HepG2 (cell line): ENCODE data around the gene TNXB. TPM values are rescaled to one million over a fixed set of nuclear protein-coding genes. Genes with fewer than 3 reads are reported as not detected.

Experiments
- ATF7 ChIP-seq, 2 experiments: fragments of 450-650 bp in 1 of 2; sonication (generic) in 1 of 2; formaldehyde crosslinking in 1 of 2; IDR thresholded peaks; 2 replicates each; pipeline versions ENCODE4 v1.4.0 to v1.6.1; 2016 to 2020; ENCODE audit warnings: antibody characterized with exemption in 1 of 2, mild to moderate bottlenecking in 1 of 2, missing genetic modification reagents in 1 of 2
- CBX1 ChIP-seq: IDR thresholded peaks from one replicate; pipeline ENCODE4 v1.6.1; 2016; ENCODE audit warnings: antibody characterized with exemption, low read depth
- CCAR2 ChIP-seq: fragments of 200-400 bp; formaldehyde crosslinking; optimal IDR thresholded peaks from 2 replicates; pipeline ENCODE3; 2018; ENCODE audit warnings: low read depth, mild to moderate bottlenecking, low read length, moderate library complexity
- HHEX ChIP-seq: IDR thresholded peaks from 2 replicates; pipeline ENCODE4 v1.6.1; 2016; ENCODE audit warnings: control low read depth
- MIXL1 ChIP-seq: IDR thresholded peaks from 2 replicates; pipeline ENCODE4 v1.6.1; 2016
- PAX8 ChIP-seq: sonication (generic); formaldehyde crosslinking; IDR thresholded peaks from 2 replicates; pipeline ENCODE4 v1.8.0; 2022; ENCODE audit warnings: mild to moderate bottlenecking, missing genetic modification reagents, borderline replicate concordance
- PCBP1 ChIP-seq: fragments of 200-400 bp; formaldehyde crosslinking; IDR thresholded peaks from 2 replicates; pipeline ENCODE4 v1.6.1; 2017; ENCODE audit warnings: mild to moderate bottlenecking, low read depth, low read length, borderline replicate concordance
- TEAD3 ChIP-seq: optimal IDR thresholded peaks from 2 replicates; pipeline ENCODE3; 2016; ENCODE audit warnings: borderline replicate concordance
- TGIF2 ChIP-seq: IDR thresholded peaks from 2 replicates; pipeline ENCODE4 v1.6.1; 2016; ENCODE audit warnings: control low read depth, missing compliant biosample characterization
- ZKSCAN5 ChIP-seq: sonication (generic); formaldehyde crosslinking; IDR thresholded peaks from 2 replicates; pipeline ENCODE4 v1.5.1; 2020; ENCODE audit warnings: mild to moderate bottlenecking, missing genetic modification reagents
- ZNF225 ChIP-seq: sonication (generic); formaldehyde crosslinking; IDR thresholded peaks from 2 replicates; pipeline ENCODE4 v1.4.0; 2020; ENCODE audit warnings: mild to moderate bottlenecking, missing genetic modification reagents
- ZNF432 ChIP-seq: sonication (generic); formaldehyde crosslinking; IDR thresholded peaks from 2 replicates; pipeline ENCODE4 v1.5.0; 2020; ENCODE audit warnings: missing genetic modification reagents, mild to moderate bottlenecking, borderline replicate concordance
- ZNF589 ChIP-seq: sonication (generic); formaldehyde crosslinking; conservative IDR thresholded peaks from 2 replicates; pipeline ENCODE4 v1.8.0; 2022; ENCODE audit warnings: mild to moderate bottlenecking, moderate library complexity, missing genetic modification reagents
- ZNF816 ChIP-seq: sonication (generic); formaldehyde crosslinking; IDR thresholded peaks from 2 replicates; pipeline ENCODE4 v1.8.0; 2022; ENCODE audit warnings: missing genetic modification reagents, mild to moderate bottlenecking, borderline replicate concordance
- ZNF839 ChIP-seq: sonication (generic); formaldehyde crosslinking; IDR thresholded peaks from 2 replicates; pipeline ENCODE4 v1.4.0; 2020; ENCODE audit warnings: missing genetic modification reagents, mild to moderate bottlenecking, borderline replicate concordance
- polyA plus RNA-seq, 8 experiments: library from polyadenylated mRNA; depleted of rRNA in 3 of 8; stranded (reverse) in 7 of 8; unstranded in 1 of 8; fragments of >200 nt; fragmentation: Illumina TruSeq in 4 of 8; extraction: Trizol in 4 of 8; gene quantifications; 2 replicates each; pipeline versions ENCODE4 v1.2.1 to v1.2.3, GENCODE V29; 2011 to 2016; ENCODE audit warnings: low read depth in 4 of 8, missing spikeins in 1 of 8, mixed read lengths in 1 of 8; ENCODE audit not compliant: insufficient read depth in 1 of 8
- total RNA-seq, 5 experiments: library from RNA; depleted of rRNA; stranded (reverse); fragments of >200 nt; fragmentation: Illumina TruSeq; extraction: Trizol; gene quantifications; 2 replicates each; pipeline ENCODE4 v1.2.3, GENCODE V29; 2016; ENCODE audit warnings: low read depth in 1 of 5
- TF ChIP-seq, protein P1 (sequence below): sonication (generic); formaldehyde crosslinking; IDR thresholded peaks from 2 replicates; pipeline ENCODE4 v1.8.1; 2023; ENCODE audit warnings: mild to moderate bottlenecking, missing genetic modification reagents
- TF ChIP-seq, protein P2 (sequence below): sonication (generic); formaldehyde crosslinking; IDR thresholded peaks from 2 replicates; pipeline ENCODE4 v1.4.0; 2020; ENCODE audit warnings: missing genetic modification reagents
- TF ChIP-seq, protein P3 (sequence below): sonication (generic); formaldehyde crosslinking; IDR thresholded peaks from 2 replicates; pipeline ENCODE4 v1.8.1; 2022; ENCODE audit warnings: low read depth, mild to moderate bottlenecking, missing genetic modification reagents
- TF ChIP-seq, protein P4 (sequence below): sonication (generic); formaldehyde crosslinking; conservative IDR thresholded peaks from 2 replicates; pipeline ENCODE4 v1.8.1; 2023; ENCODE audit warnings: missing genetic modification reagents

Gene TNXB
- total and polyA plus RNA-seq, 2 of the 13 experiments (the other 11 are each of a cell fraction or from before 2014, with no cell fraction given), result 1.6 to 2.7 TPM

DNA sequence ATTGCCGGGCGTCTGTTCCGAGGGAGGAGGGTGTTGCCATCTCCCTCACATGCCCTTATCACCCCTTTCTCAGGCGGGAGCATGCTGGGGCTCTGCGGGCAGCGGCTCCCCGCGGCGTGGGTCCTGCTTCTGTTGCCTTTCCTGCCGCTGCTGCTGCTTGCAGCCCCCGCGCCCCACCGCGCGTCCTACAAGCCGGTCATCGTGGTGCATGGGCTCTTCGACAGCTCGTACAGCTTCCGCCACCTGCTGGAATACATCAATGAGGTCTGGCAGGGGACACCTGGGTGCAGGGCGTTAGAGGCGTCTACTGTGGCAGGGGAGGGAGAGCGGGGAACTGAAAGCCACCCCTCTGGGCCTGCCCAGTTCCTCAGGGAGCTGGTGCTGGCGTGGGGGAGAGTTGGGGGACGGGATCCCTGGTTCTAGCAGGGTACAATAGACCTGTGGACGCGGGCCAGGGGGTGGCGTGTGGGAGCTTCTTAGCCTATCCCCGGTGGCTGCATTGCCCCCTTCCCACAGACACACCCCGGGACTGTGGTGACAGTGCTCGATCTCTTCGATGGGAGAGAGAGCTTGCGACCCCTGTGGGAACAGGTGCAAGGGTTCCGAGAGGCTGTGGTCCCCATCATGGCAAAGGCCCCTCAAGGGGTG lies 45.5 kb upstream of the TNXB start (continued):
- no peak for TF ChIP-seq CCAR2
- peak; percentile 18; the same call in 1 of the 2 replicates for TF ChIP-seq ZNF225 (CRISPR knock-in tag)
- no peak for TF ChIP-seq ATF7 (IDR thresholded peaks at IDR 0.05)
- TF ChIP-seq ATF7 (CRISPR knock-in tag; IDR thresholded peaks at IDR 0.05), result no peak
- no peak for TF ChIP-seq ZNF816 (CRISPR knock-in tag)
- TF ChIP-seq ZNF432 (CRISPR knock-in tag), result no peak
- peak; percentile 63; the same call in 1 of the 2 replicates for TF ChIP-seq ZNF589 (CRISPR knock-in tag)
- no peak for TF ChIP-seq HHEX (CRISPR knock-in tag)
- no peak for TF ChIP-seq TEAD3 (CRISPR knock-in tag)
- TF ChIP-seq PAX8 (CRISPR knock-in tag), result 0 out of 2 replicates have a peak, but pooled peaks have one; percentile 52
- peak; percentile 85; the same call in 1 of the 2 replicates for TF ChIP-seq TGIF2 (CRISPR knock-in tag)
- 0 out of 2 replicates have a peak, but pooled peaks have one; percentile 39 for TF ChIP-seq PCBP1
- TF ChIP-seq, protein P1, sequence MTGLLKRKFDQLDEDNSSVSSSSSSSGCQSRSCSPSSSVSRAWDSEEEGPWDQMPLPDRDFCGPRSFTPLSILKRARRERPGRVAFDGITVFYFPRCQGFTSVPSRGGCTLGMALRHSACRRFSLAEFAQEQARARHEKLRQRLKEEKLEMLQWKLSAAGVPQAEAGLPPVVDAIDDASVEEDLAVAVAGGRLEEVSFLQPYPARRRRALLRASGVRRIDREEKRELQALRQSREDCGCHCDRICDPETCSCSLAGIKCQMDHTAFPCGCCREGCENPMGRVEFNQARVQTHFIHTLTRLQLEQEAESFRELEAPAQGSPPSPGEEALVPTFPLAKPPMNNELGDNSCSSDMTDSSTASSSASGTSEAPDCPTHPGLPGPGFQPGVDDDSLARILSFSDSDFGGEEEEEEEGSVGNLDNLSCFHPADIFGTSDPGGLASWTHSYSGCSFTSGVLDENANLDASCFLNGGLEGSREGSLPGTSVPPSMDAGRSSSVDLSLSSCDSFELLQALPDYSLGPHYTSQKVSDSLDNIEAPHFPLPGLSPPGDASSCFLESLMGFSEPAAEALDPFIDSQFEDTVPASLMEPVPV (CRISPR knock-in tag), result 0 out of 2 replicates have a peak, but pooled peaks have one; percentile 19
- TF ChIP-seq MIXL1 (CRISPR knock-in tag), result peak; percentile 77; the same call in 1 of the 2 replicates
- TF ChIP-seq, protein P2, sequence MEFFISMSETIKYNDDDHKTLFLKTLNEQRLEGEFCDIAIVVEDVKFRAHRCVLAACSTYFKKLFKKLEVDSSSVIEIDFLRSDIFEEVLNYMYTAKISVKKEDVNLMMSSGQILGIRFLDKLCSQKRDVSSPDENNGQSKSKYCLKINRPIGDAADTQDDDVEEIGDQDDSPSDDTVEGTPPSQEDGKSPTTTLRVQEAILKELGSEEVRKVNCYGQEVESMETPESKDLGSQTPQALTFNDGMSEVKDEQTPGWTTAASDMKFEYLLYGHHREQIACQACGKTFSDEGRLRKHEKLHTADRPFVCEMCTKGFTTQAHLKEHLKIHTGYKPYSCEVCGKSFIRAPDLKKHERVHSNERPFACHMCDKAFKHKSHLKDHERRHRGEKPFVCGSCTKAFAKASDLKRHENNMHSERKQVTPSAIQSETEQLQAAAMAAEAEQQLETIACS (CRISPR knock-in tag), result 0 out of 2 replicates have a peak, but pooled peaks have one; percentile 1
- TF ChIP-seq, protein P3, sequence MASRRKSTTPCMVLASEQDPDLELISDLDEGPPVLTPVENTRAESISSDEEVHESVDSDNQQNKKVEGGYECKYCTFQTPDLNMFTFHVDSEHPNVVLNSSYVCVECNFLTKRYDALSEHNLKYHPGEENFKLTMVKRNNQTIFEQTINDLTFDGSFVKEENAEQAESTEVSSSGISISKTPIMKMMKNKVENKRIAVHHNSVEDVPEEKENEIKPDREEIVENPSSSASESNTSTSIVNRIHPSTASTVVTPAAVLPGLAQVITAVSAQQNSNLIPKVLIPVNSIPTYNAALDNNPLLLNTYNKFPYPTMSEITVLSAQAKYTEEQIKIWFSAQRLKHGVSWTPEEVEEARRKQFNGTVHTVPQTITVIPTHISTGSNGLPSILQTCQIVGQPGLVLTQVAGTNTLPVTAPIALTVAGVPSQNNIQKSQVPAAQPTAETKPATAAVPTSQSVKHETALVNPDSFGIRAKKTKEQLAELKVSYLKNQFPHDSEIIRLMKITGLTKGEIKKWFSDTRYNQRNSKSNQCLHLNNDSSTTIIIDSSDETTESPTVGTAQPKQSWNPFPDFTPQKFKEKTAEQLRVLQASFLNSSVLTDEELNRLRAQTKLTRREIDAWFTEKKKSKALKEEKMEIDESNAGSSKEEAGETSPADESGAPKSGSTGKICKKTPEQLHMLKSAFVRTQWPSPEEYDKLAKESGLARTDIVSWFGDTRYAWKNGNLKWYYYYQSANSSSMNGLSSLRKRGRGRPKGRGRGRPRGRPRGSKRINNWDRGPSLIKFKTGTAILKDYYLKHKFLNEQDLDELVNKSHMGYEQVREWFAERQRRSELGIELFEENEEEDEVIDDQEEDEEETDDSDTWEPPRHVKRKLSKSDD (CRISPR knock-in tag), result no peak; the same call in 1 of the 2 replicates
- TF ChIP-seq, protein P4, sequence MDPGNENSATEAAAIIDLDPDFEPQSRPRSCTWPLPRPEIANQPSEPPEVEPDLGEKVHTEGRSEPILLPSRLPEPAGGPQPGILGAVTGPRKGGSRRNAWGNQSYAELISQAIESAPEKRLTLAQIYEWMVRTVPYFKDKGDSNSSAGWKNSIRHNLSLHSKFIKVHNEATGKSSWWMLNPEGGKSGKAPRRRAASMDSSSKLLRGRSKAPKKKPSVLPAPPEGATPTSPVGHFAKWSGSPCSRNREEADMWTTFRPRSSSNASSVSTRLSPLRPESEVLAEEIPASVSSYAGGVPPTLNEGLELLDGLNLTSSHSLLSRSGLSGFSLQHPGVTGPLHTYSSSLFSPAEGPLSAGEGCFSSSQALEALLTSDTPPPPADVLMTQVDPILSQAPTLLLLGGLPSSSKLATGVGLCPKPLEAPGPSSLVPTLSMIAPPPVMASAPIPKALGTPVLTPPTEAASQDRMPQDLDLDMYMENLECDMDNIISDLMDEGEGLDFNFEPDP (CRISPR knock-in tag), result no peak
- TF ChIP-seq ZNF839, result 0 out of 2 replicates have a peak, but pooled peaks have one; percentile 90
- peak; percentile 21 for TF ChIP-seq CBX1
- 0 out of 2 replicates have a peak, but pooled peaks have one; percentile 25 for TF ChIP-seq ZKSCAN5 (CRISPR knock-in tag)
